Parathyroid adenoma (tissue), 2 donors: Measurements from ENCODE around the gene ANTXR1.

ENCODE experiments used
- H2AFZ ChIP-seq: fragments of 300-600 bp; sonication (generic); one replicate; pipeline ENCODE4 v1.7.0; 2017; ENCODE audit warnings: antibody characterized with exemption, mild to moderate bottlenecking
- H3K27ac ChIP-seq: fragments of 300-600 bp; sonication (generic); one replicate; pipeline ENCODE4 v1.7.0; 2017
- H3K27me3 ChIP-seq: fragments of 300-600 bp; sonication (generic); one replicate; pipeline ENCODE4 v1.7.0; 2017; ENCODE audit warnings: low read length; ENCODE audit not compliant: control insufficient read depth, insufficient read depth
- H3K36me3 ChIP-seq: fragments of 300-600 bp; sonication (generic); one replicate; pipeline ENCODE4 v1.7.0; 2017; ENCODE audit warnings: low read length; ENCODE audit not compliant: control insufficient read depth, insufficient read depth
- H3K4me1 ChIP-seq: fragments of 300-600 bp; sonication (generic); one replicate; pipeline ENCODE4 v1.7.0; 2017; ENCODE audit warnings: control low read depth
- H3K4me2 ChIP-seq: fragments of 300-600 bp; sonication (generic); one replicate; pipeline ENCODE4 v1.7.0; 2017; ENCODE audit warnings: low read length
- H3K4me3 ChIP-seq: fragments of 300-600 bp; sonication (generic); one replicate; pipeline ENCODE4 v1.7.0; 2017; ENCODE audit warnings: low read depth, low read length
- H3K79me2 ChIP-seq: fragments of 300-600 bp; sonication (generic); one replicate; pipeline ENCODE4 v1.7.0; 2017; ENCODE audit warnings: control low read depth
- H3K9ac ChIP-seq: fragments of 300-600 bp; sonication (generic); one replicate; pipeline ENCODE4 v1.7.0; 2017; ENCODE audit warnings: mild to moderate bottlenecking
- H3K9me3 ChIP-seq: fragments of 300-600 bp; sonication (generic); one replicate; pipeline ENCODE4 v1.7.0; 2017; ENCODE audit warnings: low read length; ENCODE audit not compliant: control insufficient read depth
- TF ChIP-seq, protein P1 (sequence below): fragments of 300-600 bp; sonication (generic); IDR thresholded peaks from one replicate; pipeline ENCODE4 v1.7.0; 2017; ENCODE audit warnings: antibody characterized with exemption, mild to moderate bottlenecking
- donor health status: primary hyperparathyroidism.

ANTXR1 gene

DNA sequence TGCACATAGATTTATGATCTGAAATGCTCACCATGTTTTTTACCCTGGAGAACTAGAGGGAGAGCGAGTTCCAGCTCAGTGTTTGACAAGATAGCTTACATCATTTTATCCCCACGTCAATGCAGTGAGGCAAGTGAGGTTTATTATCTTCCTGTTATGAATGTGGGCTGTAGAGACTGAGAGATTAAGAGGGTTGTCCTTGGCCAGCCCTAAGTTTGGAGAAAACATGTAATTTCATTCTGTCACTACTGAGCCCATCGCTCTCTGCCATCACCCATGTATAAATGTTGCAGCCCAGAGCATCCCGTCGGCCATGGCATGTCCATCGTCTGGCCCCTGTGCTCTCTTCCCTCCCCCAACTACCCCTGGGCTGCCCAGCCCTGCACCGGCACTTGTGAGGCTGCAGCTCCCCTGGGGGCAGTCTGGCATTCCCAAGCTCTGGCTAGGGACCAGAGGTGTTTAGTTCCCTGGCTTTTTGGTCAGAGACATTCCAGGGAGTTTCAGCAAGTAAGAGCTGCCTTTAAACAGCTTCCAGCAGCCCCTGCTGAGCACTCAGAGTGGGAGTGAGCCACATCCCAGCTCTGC, 136.7 kb downstream of the ANTXR1 start:
- Histone ChIP-seq H3K27me3 (no peaks in the 10 kb centered on the region), H3K79me2 (no peaks in the 10 kb centered on the region), H3K4me1 (peaks cover 6% of the 10 kb centered on the region), H3K27ac (no peak overlapping the region), H3K4me3 (no peak overlapping the region), H3K9ac (no peak overlapping the region), H3K36me3 (no peaks in the 10 kb centered on the region), H3K4me2 (no peak overlapping the region), H2AFZ (no peak overlapping the region), H3K9me3 (no peaks in the 10 kb centered on the region)
- TF ChIP-seq, protein P1, sequence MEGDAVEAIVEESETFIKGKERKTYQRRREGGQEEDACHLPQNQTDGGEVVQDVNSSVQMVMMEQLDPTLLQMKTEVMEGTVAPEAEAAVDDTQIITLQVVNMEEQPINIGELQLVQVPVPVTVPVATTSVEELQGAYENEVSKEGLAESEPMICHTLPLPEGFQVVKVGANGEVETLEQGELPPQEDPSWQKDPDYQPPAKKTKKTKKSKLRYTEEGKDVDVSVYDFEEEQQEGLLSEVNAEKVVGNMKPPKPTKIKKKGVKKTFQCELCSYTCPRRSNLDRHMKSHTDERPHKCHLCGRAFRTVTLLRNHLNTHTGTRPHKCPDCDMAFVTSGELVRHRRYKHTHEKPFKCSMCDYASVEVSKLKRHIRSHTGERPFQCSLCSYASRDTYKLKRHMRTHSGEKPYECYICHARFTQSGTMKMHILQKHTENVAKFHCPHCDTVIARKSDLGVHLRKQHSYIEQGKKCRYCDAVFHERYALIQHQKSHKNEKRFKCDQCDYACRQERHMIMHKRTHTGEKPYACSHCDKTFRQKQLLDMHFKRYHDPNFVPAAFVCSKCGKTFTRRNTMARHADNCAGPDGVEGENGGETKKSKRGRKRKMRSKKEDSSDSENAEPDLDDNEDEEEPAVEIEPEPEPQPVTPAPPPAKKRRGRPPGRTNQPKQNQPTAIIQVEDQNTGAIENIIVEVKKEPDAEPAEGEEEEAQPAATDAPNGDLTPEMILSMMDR, result no peak

DNA sequence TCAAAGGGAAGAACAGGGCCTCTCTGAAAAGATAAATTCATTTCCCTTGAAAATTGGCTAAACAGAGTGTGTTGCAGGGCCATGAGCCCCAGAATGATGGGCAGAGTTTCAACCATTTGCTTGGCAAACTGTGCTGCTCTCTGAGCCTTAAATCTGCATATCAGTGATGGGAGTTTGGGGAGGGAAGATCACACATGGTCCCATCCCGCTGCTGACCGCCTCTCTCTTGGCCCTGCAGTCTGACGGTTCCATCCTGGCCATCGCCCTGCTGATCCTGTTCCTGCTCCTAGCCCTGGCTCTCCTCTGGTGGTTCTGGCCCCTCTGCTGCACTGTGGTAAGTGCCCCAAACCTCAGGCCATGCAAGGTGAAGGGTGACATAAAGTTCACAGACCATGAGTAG, 139.0 kb downstream of the ANTXR1 start:
- Histone ChIP-seq H3K4me1 (no peaks in the 10 kb centered on the region), H2AFZ (no peak overlapping the region), H3K9ac (no peak overlapping the region), H3K79me2 (no peaks in the 10 kb centered on the region), H3K27me3 (no peaks in the 10 kb centered on the region), H3K4me3 (no peak overlapping the region), H3K27ac (no peak overlapping the region), H3K4me2 (no peak overlapping the region), H3K9me3 (no peaks in the 10 kb centered on the region), H3K36me3 (no peaks in the 10 kb centered on the region)
- TF ChIP-seq, protein P1, result no peak

DNA sequence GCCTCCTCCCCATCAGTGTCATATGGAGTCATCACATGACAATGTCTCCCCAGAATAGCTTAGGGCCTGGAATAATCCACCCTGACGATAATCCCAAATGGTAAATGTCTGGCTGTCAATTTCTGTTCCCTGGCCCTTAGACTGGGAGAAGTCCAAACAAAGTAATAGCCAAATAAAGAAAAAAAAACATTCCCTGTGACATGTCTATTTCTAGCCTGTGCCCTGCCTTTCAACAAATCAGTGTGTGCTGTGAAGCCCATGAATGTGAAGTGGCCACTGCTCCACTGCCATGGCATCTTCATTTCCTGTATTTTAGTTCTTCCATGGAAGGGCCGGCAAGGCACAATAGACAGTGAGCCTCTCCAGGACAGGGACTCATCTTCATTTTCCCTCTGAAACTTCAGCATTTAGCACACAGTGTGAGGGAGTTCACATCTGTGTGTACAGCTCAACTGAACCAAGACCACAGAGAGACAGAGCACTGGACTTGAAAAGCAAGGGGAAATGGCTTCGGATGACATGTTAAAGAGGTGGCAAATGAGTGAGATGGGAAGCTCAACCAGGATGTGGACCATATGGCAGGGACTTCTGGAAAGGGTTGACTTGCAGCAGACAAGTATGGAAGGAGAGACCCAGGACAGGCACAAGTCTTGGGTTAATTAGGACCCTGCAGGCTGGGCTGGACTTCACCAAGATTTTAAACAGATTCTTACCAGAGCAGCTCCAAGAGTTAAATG, 140.0 kb downstream of the ANTXR1 start:
- Histone ChIP-seq H3K4me3 (no peak overlapping the region), H3K27ac (no peak overlapping the region), H3K9me3 (no peaks in the 10 kb centered on the region), H3K36me3 (no peaks in the 10 kb centered on the region), H3K4me1 (no peaks in the 10 kb centered on the region), H3K4me2 (no peak overlapping the region), H3K9ac (no peak overlapping the region), H3K79me2 (no peaks in the 10 kb centered on the region), H3K27me3 (no peaks in the 10 kb centered on the region), H2AFZ (no peak overlapping the region)
- TF ChIP-seq, protein P1, result no peak

DNA sequence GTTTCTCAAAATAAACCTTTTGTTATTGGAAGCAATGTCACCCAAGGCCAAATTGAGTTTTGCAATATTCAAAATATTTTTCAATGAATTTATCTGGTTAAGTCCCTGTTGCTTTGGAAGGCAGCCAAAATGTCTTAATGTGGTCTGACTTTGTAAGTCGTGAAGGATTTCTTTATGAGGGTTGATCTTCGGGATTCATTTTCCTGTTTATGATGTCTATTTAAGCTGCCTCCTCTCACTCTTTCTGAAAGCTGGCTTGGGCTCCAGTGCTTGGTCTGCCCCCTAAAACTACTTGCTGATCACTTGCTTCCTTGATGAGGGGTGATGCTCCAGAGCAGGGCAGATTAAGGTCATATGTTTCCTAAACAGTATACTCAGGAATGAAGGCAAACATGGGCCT, 141.1 kb downstream of the ANTXR1 start:
- TF ChIP-seq, protein P1, result no peak
- Histone ChIP-seq H3K4me2 (no peak overlapping the region), H3K27me3 (no peaks in the 10 kb centered on the region), H3K4me1 (no peaks in the 10 kb centered on the region), H3K4me3 (no peak overlapping the region), H3K27ac (no peak overlapping the region), H3K36me3 (no peaks in the 10 kb centered on the region), H3K9ac (no peak overlapping the region), H2AFZ (no peak overlapping the region), H3K79me2 (no peaks in the 10 kb centered on the region), H3K9me3 (no peaks in the 10 kb centered on the region)

DNA sequence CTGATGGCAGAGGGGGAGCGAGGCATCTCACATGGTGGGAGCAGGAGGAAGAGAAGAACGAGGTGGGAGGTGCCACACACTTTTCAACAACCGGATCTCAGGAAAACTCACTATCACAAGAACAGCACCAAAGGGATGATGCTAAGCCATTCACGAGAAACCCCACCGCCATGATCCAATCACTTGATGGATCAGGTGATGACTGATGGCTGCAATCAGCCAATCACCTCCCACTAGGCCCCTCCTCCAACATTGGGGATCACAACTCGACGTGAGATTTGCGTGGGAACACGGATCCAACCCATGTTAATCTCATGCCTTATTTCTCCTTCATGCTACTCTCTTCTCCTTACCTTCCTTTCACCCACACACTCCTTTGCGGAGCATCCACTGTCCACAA, 143.6 kb downstream of the ANTXR1 start:
- Histone ChIP-seq H2AFZ (no peak overlapping the region), H3K27ac (no peak overlapping the region), H3K27me3 (no peaks in the 10 kb centered on the region), H3K4me3 (no peak overlapping the region), H3K79me2 (no peaks in the 10 kb centered on the region), H3K9ac (no peak overlapping the region), H3K4me1 (peaks cover 7% of the 10 kb centered on the region), H3K4me2 (no peak overlapping the region), H3K9me3 (no peaks in the 10 kb centered on the region), H3K36me3 (no peaks in the 10 kb centered on the region)
- TF ChIP-seq, protein P1, result no peak
